Cerebellar cortex (tissue), 1 donor: ENCODE measurements around the gene NACC1.

Experiments used
- DNase-seq: peaks from one replicate; pipeline ENCODE4 v3.0.0-alpha.2; 2015; ENCODE audit warnings: low spot score

The NACC1 gene

GRCh38 chr19:13117772-13118423 is at the start of gene NACC1:
TSS of gene NACC1 (plus strand) at chr19:13118264. CDS start at chr19:13135208, 16,944 bp downstream.
- DNase-seq, result peak; percentile 88

- DNase-seq, result no peak
Observed at GRCh38 chr19:13069415-13070359, 48.4 kb upstream of the NACC1 start.

GRCh38 chr19:13070425-13071140 is 47.5 kb upstream of the NACC1 start:
- DNase-seq, result peak; percentile 82

- DNase-seq, result no peak
Observed at GRCh38 chr19:13071444-13072187, 46.4 kb upstream of the NACC1 start.

- DNase-seq, result no peak
Observed at GRCh38 chr19:13072188-13072908, 45.7 kb upstream of the NACC1 start.

- DNase-seq, result no peak
Observed at GRCh38 chr19:13073263-13073662, 44.8 kb upstream of the NACC1 start.

- no peak for DNase-seq
Observed at GRCh38 chr19:13074378-13074777, 43.7 kb upstream of the NACC1 start.

- no peak for DNase-seq
Observed at GRCh38 chr19:13076320-13076719, 41.7 kb upstream of the NACC1 start.

- DNase-seq, result no peak
Observed at GRCh38 chr19:13076787-13077186, 41.3 kb upstream of the NACC1 start.

GRCh38 chr19:13077240-13077639 is 40.8 kb upstream of the NACC1 start:
- no peak for DNase-seq

GRCh38 chr19:13078381-13078780 is 39.7 kb upstream of the NACC1 start:
- DNase-seq, result no peak

GRCh38 chr19:13078897-13079541 is 39.0 kb upstream of the NACC1 start:
- DNase-seq, result peak; percentile 73

GRCh38 chr19:13079542-13079986 is 38.5 kb upstream of the NACC1 start:
- DNase-seq, result peak; percentile 50

- peak; percentile 67 for DNase-seq
Observed at GRCh38 chr19:13082192-13083007, 35.7 kb upstream of the NACC1 start.

GRCh38 chr19:13083008-13083404 is 35.1 kb upstream of the NACC1 start:
- no peak for DNase-seq

GRCh38 chr19:13083627-13084026 is 34.4 kb upstream of the NACC1 start:
- no peak for DNase-seq

- peak; percentile 41 for DNase-seq
Observed at GRCh38 chr19:13085666-13086065, 32.4 kb upstream of the NACC1 start.

GRCh38 chr19:13086341-13086740 is 31.7 kb upstream of the NACC1 start:
- DNase-seq, result peak; percentile 58

- DNase-seq, result no peak
Observed at GRCh38 chr19:13087295-13087694, 30.8 kb upstream of the NACC1 start.
